Measurements from ENCODE around the gene TRABD2B.

Gene TRABD2B

DNA sequence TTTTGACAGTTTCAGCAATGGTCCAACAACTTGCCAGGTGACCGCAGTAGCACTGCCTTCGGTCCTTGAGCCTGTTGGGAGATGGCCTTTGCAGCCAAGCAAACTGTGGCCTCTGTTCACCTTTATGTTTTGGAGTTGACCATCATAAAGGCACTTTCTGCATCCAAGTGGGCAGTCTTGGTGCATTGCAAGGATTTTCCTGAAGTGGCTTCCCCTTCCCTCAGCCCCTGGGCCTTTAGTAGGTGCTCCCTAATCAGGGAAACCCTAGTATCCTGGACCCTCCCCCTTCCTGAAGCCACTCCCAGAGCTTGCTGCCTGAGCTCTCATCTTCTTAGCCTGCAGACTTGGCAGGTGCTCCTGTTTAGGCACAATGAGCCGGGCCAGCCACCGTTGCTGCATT is 140.2 kb downstream of the TRABD2B start:
- no peak overlapping the region for H3K27ac ChIP-seq
- TF ChIP-seq, protein P1, sequence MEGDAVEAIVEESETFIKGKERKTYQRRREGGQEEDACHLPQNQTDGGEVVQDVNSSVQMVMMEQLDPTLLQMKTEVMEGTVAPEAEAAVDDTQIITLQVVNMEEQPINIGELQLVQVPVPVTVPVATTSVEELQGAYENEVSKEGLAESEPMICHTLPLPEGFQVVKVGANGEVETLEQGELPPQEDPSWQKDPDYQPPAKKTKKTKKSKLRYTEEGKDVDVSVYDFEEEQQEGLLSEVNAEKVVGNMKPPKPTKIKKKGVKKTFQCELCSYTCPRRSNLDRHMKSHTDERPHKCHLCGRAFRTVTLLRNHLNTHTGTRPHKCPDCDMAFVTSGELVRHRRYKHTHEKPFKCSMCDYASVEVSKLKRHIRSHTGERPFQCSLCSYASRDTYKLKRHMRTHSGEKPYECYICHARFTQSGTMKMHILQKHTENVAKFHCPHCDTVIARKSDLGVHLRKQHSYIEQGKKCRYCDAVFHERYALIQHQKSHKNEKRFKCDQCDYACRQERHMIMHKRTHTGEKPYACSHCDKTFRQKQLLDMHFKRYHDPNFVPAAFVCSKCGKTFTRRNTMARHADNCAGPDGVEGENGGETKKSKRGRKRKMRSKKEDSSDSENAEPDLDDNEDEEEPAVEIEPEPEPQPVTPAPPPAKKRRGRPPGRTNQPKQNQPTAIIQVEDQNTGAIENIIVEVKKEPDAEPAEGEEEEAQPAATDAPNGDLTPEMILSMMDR (IDR thresholded peaks at IDR 0.05), result no peak
- TF ChIP-seq ZFX (IDR thresholded peaks at IDR 0.05; ENCODE audit: borderline replicate concordance), result no peak

DNA sequence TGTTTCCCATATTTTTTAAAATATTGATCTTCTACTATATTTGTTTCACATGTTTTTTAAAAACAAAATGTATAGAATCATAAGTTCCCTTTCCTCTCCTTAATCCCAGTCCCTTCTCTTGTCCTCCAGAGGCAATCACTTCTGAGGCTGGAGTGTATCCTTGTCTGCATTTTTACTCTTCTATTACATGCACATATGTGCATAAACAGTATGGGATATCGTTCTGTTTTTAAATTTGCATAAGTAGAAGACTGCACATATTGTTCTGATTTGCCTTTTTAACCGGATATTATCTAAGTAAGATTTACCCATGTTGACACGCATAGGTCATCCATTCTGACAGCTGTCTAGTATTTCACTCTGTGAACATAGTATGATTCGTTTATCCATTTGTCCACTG is 142.0 kb downstream of the TRABD2B start:
- no peak overlapping the region for H3K27ac ChIP-seq
- TF ChIP-seq, protein P1 (IDR thresholded peaks at IDR 0.05), result no peak
- no peak for TF ChIP-seq ZFX (IDR thresholded peaks at IDR 0.05; ENCODE audit: borderline replicate concordance)

DNA sequence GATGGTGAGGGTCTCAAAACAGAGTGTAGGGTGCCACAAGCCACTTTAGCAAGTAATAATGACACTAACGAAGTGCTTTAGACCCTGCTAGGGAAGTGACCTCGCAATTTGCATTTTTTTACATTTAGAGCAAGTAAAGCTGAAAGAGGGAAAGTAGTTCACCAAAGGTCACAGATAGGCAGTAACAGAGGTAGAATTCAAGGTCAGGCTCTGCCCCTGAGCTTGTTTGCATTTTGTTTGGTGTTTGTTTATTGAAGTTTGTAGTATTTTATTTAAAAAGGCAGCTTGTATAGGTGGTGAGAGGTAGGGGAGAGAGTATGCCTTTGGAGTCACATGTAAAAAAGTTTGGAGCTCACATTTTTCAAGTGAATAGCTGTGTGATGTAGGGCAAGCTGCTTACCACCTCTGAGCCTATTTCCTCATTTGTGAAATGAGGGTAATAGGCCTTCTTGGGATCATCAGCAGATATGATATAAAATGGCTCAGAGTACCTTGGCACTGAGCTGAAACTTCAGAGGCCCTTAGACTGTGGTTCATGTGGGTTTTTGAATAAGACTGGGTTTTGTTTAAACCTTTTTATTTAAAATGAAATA is 142.5 kb downstream of the TRABD2B start:
- H3K27ac ChIP-seq, result no peak overlapping the region
- TF ChIP-seq ZFX (IDR thresholded peaks at IDR 0.05; ENCODE audit: borderline replicate concordance), result no peak
- TF ChIP-seq, protein P1 (IDR thresholded peaks at IDR 0.05), result no peak

DNA sequence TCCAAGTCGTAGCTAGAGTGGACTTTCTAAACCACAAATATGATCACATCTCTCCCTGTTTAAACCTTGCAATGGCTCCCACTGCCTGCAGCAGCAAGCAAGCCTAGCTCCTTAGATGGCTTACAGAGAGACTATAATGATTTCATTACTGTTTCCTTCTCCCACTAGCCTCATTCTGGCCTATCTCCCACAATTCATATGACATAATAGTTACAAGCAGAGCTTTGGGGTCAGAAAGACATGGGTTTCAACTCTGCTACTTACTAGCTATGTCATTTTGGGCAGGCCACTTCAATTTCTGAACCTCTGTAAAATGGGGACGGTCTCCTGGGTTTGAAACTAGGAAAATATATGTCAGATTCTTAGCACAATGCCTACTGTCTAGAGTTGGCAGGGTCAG is 143.3 kb downstream of the TRABD2B start:
- TF ChIP-seq, protein P1 (IDR thresholded peaks at IDR 0.05), result no peak
- TF ChIP-seq ZFX (IDR thresholded peaks at IDR 0.05; ENCODE audit: borderline replicate concordance), result no peak
- H3K27ac ChIP-seq, result no peak overlapping the region

DNA sequence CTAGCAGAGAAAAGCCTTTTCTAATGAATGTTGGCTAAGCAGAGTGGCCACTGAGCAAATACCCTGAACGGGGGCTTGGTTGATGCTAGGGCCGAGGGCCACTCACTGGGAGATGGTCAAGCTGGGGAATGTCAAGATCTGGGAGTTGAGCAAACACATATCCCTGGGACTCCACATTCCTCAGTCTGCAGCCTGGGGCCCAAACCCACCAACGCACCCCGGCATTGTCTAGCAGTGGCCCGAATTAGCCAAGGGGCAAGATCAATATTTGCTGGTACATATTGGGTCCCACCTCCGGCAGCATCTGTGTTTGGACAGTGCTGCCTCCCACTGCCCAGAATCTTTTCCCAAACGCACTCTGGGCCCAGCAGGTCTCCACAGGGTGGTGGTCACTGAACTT is 144.1 kb downstream of the TRABD2B start:
- H3K27ac ChIP-seq, result no peak overlapping the region
- no peak for TF ChIP-seq ZFX (IDR thresholded peaks at IDR 0.05; ENCODE audit: borderline replicate concordance)
- TF ChIP-seq, protein P1 (IDR thresholded peaks at IDR 0.05), result no peak

DNA sequence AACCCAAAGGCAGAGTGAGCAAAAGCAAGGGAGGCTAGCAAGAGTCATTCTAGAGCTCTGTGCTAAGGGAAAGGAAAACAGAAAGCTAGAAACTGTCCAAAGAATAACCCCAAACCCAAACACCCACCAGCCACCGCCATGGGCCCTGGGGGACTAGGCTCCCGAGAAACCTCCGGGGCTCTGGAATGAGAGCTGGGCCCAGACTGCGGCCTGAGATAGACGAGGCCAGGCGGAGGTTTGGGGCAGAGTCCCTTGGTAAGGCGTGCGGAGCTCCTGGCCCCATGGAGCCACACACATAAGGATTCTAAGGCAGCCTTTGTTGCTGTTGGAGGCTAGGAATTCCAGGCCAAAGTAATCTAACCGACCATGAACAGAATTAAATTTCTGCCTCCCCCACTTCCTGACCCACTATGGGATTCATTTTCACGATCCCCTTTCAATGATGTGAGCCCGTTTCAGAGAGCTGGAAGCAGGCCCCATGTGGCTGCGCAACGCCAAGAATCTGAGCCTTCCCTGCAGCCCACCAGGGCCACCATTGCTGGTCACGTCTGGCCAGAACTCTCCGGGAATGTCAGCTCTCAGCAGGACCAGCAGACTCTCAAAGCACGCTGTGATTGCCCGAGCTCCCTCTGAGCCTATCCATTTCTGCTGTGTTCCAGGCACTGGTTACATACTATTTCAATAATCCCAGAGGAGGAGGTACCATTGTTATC is 145.0 kb downstream of the TRABD2B start:
- TF ChIP-seq, protein P1 (IDR thresholded peaks at IDR 0.05), result no peak
- TF ChIP-seq ZFX (IDR thresholded peaks at IDR 0.05; ENCODE audit: borderline replicate concordance), result no peak
- no peak overlapping the region for H3K27ac ChIP-seq

DNA sequence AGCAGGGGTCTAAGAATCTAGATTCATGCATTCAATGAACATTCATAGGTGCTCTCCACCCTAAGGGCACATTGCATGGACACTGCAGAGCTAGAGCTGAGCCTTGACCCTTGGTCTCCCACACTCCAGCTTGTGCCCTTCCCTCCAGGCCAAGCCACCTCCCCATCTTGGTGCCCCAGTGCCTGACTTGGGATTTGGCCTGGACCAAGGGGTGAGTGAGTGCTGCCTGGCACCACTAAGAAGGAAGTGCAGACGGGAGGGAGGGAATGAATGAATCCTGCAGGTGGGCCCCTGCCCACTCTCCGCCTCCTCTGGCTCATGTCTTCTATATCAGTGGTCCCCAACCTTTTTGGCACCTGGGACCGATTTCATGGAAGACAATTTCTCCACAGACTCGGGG is 146.7 kb downstream of the TRABD2B start:
- no peak for TF ChIP-seq ZFX (IDR thresholded peaks at IDR 0.05; ENCODE audit: borderline replicate concordance)
- TF ChIP-seq, protein P1 (IDR thresholded peaks at IDR 0.05), result no peak

More for the DNA sequence above, 146.7 kb downstream of the TRABD2B start:
- H3K27ac ChIP-seq, result no peak overlapping the region
